Glutamatergic neuron (in vitro differentiated cells): ENCODE measurements around the gene TDRD6. TPM values are rescaled to one million over a fixed set of nuclear protein-coding genes. Genes with fewer than 3 reads are reported as not detected.

ENCODE experiments used
- DNase-seq: peaks from one replicate; pipeline ENCODE4 v3.0.0; 2022
- H3K27ac Mint-ChIP-seq: one replicate; pipeline ENCODE4 v1.8.0; 2020; ENCODE audit warnings: mild to moderate bottlenecking, mixed read lengths, inconsistent platforms; ENCODE audit not compliant: unreplicated experiment
- H3K27me3 Mint-ChIP-seq: one replicate; pipeline ENCODE4 v1.8.0; 2020; ENCODE audit warnings: mild to moderate bottlenecking, moderate library complexity, mixed read lengths, inconsistent platforms; ENCODE audit not compliant: unreplicated experiment
- H3K36me3 Mint-ChIP-seq: one replicate; pipeline ENCODE4 v1.8.0; 2020; ENCODE audit warnings: mild to moderate bottlenecking, mixed read lengths, inconsistent platforms; ENCODE audit not compliant: unreplicated experiment
- H3K4me1 Mint-ChIP-seq: one replicate; pipeline ENCODE4 v1.8.0; 2020; ENCODE audit warnings: mild to moderate bottlenecking, low read depth, mixed read lengths, inconsistent platforms; ENCODE audit not compliant: unreplicated experiment
- H3K4me3 Mint-ChIP-seq: one replicate; pipeline ENCODE4 v1.8.0; 2020; ENCODE audit warnings: mild to moderate bottlenecking, mixed read lengths, inconsistent platforms; ENCODE audit not compliant: unreplicated experiment
- H3K9me3 Mint-ChIP-seq: one replicate; pipeline ENCODE4 v1.8.0; 2020; ENCODE audit warnings: mild to moderate bottlenecking, moderate library complexity, mixed read lengths, inconsistent platforms; ENCODE audit not compliant: unreplicated experiment
- total RNA-seq: library from RNA; stranded (reverse); fragmentation: NEBNext Ultra II Directional; extraction: Animal tissue kit (Norgen Biotek cat#: 25700); gene quantifications from one replicate; pipeline ENCODE4 v1.2.1, GENCODE V29; 2021; ENCODE audit not compliant: unreplicated experiment
- TF ChIP-seq, protein P1 (sequence below): fragments of 200-600 bp; sonication (generic); IDR thresholded peaks from one replicate; pipeline ENCODE4 v1.5.0; 2021; ENCODE audit not compliant: partially characterized antibody, unreplicated experiment

The TDRD6 gene
- total RNA-seq, 1 donor from 2014 or later: 0.64 TPM

DNA sequence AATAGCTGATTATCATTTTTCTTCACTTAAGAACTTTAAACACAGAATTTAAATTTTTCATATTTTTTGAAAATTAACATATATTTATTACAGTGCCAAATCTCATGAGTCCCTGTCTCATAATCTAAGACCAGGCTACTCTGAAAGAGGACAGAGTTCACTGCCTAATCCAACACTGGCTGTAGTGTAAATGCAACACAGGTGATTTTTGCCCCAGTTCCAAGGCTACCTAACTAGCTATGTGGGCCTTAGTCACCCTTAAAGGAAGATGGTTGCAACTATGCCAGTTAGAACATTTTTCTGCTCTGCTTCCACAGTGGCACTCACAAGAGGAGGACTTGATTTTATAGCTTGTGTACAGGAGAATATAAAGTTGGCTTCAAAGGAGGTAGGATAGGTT lies 30.0 kb upstream of the TDRD6 start:
- Mint-ChIP-seq H3K27me3 (peaks cover 5% of the 10 kb centered on the region), H3K4me3 (no peak overlapping the region), H3K4me1 (peaks cover 4% of the 10 kb centered on the region), H3K36me3 (no peaks in the 10 kb centered on the region), H3K9me3 (no peaks in the 10 kb centered on the region), H3K27ac (no peak overlapping the region)
- DNase-seq: no peak
- TF ChIP-seq, protein P1, sequence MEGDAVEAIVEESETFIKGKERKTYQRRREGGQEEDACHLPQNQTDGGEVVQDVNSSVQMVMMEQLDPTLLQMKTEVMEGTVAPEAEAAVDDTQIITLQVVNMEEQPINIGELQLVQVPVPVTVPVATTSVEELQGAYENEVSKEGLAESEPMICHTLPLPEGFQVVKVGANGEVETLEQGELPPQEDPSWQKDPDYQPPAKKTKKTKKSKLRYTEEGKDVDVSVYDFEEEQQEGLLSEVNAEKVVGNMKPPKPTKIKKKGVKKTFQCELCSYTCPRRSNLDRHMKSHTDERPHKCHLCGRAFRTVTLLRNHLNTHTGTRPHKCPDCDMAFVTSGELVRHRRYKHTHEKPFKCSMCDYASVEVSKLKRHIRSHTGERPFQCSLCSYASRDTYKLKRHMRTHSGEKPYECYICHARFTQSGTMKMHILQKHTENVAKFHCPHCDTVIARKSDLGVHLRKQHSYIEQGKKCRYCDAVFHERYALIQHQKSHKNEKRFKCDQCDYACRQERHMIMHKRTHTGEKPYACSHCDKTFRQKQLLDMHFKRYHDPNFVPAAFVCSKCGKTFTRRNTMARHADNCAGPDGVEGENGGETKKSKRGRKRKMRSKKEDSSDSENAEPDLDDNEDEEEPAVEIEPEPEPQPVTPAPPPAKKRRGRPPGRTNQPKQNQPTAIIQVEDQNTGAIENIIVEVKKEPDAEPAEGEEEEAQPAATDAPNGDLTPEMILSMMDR: no peak

DNA sequence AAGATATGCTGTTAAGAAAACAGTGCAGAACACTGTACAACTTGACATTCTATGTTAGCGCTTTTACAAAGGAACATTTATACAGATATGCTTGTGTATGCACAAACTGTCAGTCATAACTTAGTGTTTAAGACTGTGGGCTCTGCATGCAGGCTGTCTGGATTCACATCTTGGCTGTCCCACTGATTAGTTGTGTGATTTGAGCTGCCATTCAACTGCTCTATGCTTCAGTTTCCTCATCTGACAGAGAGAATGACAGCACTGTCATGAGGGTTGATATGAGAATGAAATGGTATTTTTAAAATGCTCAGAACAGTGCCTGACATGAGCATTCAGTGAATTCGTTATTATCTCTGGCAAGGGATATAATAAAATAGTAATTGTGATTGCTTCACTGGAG lies 26.2 kb upstream of the TDRD6 start:
- Mint-ChIP-seq H3K9me3 (no peaks in the 10 kb centered on the region), H3K4me3 (no peak overlapping the region), H3K27ac (no peak overlapping the region), H3K36me3 (no peaks in the 10 kb centered on the region), H3K27me3 (no peaks in the 10 kb centered on the region), H3K4me1 (no peaks in the 10 kb centered on the region)
- TF ChIP-seq, protein P1: no peak
- DNase-seq: no peak

DNA sequence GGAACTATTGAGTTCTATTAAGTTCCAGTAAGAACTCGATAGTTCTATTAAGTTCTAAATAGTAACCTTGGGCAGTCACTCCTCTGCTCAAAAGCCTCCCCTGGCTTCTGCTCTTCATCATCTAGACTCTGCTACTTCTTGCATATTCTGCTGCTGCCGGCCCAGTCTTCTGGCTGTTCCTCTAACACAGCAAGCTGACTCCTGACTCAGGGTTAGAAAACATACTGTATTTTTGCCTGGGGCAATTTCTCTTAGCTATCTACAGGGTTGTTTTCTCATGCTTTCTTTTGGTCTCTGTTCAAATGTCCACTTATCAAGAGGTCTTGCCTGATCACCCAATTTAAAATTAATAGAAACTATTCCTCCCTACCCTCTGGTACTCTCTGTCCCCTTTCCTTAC lies 20.3 kb upstream of the TDRD6 start:
- H3K36me3 Mint-ChIP-seq: no peaks in the 10 kb centered on the region
- no peak overlapping the region for H3K4me3 Mint-ChIP-seq
- no peaks in the 10 kb centered on the region for H3K27me3 Mint-ChIP-seq
- no peak for DNase-seq
- TF ChIP-seq, protein P1: no peak
- no peak overlapping the region for H3K27ac Mint-ChIP-seq
- no peaks in the 10 kb centered on the region for H3K4me1 Mint-ChIP-seq
- no peaks in the 10 kb centered on the region for H3K9me3 Mint-ChIP-seq

DNA sequence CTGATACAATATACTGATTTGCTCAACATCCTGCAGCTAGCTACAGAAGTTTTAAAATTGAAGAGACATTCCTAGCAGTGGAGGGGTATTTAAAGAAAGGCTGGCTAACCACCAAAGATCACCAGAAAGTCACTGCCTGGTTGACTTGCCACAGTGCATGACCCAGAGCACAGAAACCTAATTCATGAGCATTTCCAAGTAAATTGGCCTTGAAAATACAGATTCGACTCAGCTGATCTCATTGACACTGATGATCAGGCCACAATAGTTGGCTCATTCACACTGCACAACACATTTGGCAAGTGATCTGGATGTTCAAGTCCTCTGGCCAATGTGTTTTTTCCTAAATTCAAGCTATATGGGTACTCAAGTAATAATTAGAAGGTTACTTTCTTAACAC lies 13.3 kb upstream of the TDRD6 start:
- no peaks in the 10 kb centered on the region for H3K36me3 Mint-ChIP-seq
- H3K9me3 Mint-ChIP-seq: no peaks in the 10 kb centered on the region
- TF ChIP-seq, protein P1: no peak
- no peak overlapping the region for H3K27ac Mint-ChIP-seq
- no peaks in the 10 kb centered on the region for H3K4me1 Mint-ChIP-seq
- DNase-seq: no peak
- no peaks in the 10 kb centered on the region for H3K27me3 Mint-ChIP-seq
- no peak overlapping the region for H3K4me3 Mint-ChIP-seq

DNA sequence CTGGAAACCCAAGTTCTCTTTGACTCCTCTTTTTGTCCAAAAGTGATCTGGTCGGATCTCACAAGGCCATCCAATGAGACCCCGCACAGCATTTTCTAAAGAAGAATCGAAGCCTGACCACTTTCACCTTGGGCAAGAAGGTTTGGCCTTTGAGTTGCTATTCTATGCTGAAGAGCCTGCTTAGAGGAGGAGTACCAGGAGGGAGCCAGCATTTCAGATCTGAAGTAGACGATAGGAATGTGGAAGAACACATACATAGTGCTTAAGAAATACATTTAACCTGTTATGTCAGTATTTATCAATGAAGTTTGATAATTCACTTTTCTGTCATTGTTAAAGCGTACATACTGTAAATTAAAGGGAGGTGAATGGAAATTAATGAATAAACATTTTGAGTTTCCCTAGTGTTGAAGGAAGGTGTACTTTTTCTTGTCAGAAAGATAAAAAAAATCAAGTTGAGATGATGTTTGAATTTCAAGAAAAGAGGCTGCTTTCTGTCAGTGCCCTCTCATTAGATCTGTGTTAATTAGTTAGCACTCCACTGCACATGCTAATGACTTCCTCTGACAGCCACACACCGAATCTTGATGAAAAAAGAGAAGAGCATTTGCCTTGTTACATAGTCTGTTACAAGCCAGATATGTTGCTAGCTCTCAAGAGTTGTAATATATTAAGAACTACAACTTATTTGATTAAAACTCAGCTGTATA lies 10.9 kb upstream of the TDRD6 start:
- Mint-ChIP-seq H3K9me3 (no peaks in the 10 kb centered on the region), H3K27me3 (no peaks in the 10 kb centered on the region), H3K36me3 (no peaks in the 10 kb centered on the region), H3K27ac (no peak overlapping the region), H3K4me1 (no peaks in the 10 kb centered on the region), H3K4me3 (no peak overlapping the region)
- no peak for DNase-seq
- TF ChIP-seq, protein P1: no peak
